ENCODE results near the gene SMPD3.

Gene SMPD3

DNA sequence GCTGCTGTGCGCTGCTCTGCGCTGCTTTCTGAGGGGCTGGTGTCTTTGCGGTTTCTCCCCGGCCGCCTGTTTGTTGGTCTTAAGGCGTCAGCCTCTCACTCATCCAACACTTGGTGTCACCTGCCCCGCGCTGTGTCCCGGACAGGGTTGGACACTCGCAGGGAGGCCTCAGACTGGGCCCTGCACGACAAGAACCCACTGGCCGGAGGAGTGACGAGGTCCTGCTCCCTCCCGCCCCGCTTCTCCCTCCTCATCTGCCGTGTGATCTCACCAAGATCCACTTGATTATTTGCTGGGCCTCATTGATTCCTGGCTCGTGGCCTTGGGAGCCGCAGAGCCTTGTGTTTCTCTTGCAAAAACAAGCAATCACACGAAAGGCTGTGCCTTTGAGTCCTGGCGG, 80.9 kb downstream of the SMPD3 start:
- DNase-seq, result no peak

- peak; percentile 40 for DNase-seq
These were observed 81.3 kb downstream of the SMPD3 start for GRCh38 chr16:68367030-68367429.

DNA sequence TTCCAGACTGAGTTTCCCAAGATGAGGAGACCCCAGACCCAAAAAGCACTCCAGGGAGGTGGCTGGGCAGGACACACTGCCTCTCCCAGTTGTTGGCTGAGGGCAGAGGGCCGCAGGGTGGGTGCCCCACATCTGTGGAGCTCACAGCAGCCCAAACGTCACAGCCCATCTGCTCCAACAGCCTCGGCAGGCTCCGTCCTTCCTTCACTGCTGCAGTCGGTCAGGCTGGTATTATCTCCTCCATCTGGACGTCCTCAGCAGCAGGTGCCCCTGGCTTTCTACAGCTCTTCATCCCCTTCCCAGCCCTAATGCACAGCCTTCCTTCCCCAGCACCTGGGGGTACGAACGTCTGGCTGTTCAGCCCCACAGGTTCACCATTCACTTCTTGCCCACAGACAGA, 82.2 kb downstream of the SMPD3 start:
- no peak for DNase-seq

DNA sequence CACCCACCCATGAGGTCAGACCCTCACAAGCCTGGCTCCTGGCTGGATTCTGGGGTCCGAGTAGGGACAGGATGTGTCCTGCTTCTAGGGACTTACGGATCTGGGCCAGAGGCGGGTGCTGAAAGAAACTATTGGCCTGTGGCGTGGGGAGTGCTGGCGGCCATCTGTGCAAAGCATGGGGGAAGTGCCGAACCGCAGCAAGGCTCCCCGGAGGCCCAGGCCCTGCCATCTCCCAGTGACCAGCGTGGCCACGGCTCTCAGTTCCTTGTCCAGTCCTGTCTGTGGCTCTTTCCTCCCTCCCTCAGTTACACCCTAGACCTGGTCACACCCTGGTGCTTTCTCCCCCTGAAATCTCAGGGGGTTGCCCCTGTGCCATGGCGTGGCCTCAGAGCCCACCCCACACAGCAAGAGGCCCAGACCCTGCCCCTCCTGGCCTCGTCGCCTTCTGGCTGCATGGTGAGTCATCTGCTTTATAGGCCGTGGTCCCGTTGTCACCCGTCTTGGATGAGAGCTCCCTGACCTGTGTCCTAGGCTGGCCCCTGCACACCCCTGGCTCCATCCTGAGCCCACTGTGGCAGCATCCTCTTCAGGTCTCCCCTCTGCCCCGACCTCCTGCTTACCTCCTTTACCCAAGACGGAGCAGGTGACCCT, 83.0 kb downstream of the SMPD3 start:
- DNase-seq, result no peak

DNA sequence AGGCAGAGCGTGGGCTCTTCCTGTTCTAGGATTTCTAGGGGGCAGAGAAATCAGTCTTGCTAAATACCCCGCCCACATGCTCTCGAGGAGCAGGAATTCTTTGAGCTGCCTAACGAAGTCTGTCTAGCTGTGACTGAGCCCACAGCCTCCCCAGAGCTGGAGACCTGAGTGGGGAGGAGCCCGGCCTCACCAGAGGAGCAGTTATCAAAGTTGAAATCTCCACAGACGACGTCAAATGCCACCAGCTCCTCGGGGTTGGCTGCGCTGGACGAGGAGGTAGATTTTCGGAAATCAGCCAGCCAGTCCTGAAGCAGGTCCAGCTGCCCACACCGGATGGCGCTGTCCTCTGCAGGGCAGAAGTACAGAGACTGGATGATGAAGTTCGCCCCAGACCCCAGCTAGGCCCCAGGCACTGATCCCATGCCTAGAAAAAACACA, 83.7 kb downstream of the SMPD3 start:
- no peak for DNase-seq

GRCh38 chr16:68363658-68364521, 84.4 kb downstream of the SMPD3 start:
- no peak for DNase-seq

GRCh38 chr16:68362947-68363657, 85.2 kb downstream of the SMPD3 start:
- no peak for DNase-seq

DNA sequence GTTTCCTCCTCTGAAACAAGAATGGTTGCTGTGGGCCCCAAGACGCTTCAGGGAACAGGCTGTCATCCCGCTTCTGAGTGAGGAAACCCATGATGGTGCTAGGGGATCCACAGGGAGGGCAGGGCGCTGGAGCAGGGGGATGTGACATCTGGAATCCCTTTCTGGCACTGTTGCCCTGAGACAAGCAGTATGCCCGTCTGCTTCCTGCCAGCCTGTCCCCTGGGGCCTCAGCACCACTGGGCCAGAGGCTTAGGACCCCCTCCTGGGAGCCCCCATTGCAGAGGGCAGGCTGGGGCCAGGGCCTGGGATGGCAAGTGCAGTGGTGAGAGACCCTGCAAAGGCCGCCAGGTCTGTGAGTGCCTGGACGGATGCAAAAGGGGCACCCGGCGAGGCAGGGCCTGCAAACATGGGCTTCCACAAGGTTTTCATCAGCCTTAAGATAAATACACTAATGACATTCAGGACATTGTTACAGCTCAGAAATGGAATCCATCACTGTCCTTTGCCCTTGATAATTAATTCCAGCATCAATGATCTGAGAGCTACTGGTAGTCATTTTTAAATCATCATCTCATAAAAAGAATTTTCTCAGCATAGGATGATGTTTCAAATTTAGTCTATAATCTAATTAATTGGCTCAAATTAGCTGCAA, 85.9 kb downstream of the SMPD3 start:
- no peak for DNase-seq

DNA sequence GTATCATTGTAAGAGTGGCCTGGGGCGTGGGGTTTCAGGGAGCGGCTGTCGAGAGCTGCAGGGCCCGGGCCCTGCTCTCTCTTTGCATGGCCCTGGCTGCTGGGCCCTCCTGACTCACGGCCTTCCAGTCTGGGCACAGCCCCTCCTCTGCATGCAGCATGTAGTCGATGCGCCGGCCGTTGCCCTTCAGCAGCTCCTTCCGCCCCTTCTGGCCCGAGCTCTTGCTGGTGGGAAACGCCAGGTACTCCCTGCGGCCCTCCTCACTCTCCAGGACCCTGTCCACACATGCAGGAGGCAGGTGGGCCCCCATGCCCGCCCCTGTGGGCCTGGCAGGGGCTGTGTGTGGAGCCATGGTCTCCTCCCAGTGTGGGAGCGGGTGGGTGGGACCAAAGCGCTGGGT, 86.8 kb downstream of the SMPD3 start:
- DNase-seq, result no peak

GRCh38 chr16:68360956-68361355, 87.4 kb downstream of the SMPD3 start:
- no peak for DNase-seq

GRCh38 chr16:68360547-68360946, 87.8 kb downstream of the SMPD3 start:
- no peak for DNase-seq

- no peak for DNase-seq
These were observed 88.7 kb downstream of the SMPD3 start for GRCh38 chr16:68359398-68360191.

GRCh38 chr16:68358951-68359350, 89.4 kb downstream of the SMPD3 start:
- no peak for DNase-seq

DNA sequence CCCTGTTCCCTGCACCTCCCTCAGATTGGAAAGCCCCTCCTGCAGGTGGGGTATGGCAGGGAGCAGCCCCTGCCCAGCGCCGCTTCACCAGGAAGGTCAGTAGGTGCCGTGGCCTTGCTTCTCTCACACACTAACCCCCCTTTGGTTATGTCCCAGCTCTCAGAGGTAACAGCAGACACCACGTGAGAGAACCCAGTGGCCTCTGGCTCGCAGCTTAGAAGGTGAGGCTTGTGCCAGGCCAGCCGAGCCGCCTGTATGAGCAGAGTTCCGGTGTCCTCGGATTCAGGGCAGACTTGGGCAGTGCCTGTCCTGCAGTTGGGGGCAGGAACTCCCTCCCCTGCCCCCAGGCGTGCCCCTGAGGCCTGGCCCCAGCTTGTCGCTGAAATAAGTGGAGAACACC, 90.4 kb downstream of the SMPD3 start:
- no peak for DNase-seq

DNA sequence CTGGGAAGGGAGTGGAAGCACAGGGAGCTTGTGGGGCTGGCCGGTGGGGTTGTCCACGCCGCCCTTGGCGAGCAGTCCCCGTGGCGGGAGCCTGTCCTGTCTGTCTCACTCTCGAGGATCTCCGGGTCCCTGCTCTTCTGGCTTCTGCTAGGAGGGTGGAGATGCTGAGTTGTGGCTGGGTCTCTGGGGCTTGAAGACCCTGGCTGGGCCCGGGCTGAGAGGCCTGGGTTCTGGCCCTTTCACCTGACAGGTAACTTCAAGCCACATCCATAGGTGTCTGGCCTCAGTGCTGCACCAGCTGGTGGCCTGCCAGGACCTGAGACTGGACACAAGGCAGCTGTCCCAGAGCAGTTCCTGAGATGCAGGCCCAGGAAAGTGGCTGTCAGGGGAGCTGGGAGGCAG, 90.8 kb downstream of the SMPD3 start:
- DNase-seq, result no peak

- no peak for DNase-seq
These were observed 91.4 kb downstream of the SMPD3 start for GRCh38 chr16:68356919-68357286.

DNA sequence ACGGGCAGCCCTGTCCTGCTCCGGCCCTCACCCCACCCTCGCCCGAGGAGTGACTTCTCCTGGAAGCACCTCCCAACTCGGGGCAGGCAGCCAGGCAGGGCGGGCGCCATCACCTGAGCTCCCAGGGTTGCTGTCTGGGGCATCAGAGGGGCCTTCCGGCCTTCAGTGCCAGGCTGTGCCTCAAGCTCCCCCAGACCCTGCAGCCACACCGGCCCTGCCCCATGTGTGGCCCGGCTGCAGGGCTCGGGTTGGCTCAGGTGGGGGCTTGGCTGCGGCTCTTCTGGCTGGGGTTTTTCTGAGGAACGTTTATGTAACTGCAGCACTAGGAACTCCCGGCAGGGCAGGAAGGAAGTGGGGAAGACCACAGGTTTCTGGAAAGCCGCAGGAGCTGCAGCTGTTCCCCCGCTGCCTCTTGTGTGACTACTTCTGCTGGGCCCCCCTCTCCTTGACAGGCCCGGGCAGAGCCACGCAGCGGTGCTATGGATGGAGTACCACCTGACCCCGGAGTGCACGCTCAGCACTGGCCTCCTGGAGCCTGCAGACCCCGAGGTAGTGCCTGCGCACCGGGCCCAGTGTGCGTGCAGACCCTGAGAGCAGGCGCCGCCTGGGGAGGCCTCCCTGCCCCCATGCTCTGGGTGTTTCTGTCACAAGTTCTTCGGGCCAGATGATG, 91.9 kb downstream of the SMPD3 start:
- peak; percentile 72 for DNase-seq

DNA sequence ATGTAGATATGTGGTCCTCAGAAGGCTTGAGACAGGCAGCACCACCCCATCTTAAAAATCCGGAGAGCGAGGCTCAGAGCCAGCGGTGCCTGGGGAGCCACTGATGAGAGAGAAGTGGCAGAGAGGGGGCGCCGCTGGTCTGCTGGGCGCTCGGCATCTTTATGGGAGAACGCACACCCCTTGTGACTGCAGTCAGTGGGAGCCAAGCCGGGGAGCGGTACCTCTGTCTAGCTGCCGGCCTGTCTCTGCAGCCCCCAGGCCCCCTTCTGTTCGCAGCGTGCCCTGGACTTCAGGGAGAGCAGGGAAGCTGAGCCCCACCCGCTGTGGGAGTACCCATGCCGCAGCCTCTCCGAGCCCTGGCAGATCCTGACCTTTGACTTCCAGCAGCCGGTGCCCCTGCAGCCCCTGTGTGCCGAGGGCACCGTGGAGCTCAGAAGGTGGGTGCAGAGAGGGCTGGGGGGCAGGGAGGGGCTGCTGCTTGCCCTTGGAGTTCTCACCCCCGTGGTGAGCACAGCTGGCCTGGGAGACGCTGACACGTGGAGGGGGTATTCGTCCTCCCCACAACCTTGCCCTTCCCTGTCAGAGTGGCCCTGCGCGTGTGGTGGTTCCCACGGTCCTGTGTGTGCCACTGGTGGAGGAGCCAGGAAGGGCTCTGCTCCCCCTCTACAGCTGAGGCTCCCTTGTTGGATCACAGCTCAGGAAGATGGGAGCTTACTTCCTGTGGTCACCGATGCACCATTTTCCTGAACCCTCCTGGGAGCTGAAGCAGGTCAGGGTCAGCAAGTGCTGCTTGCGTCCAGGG, 92.7 kb downstream of the SMPD3 start:
- no peak for DNase-seq

DNA sequence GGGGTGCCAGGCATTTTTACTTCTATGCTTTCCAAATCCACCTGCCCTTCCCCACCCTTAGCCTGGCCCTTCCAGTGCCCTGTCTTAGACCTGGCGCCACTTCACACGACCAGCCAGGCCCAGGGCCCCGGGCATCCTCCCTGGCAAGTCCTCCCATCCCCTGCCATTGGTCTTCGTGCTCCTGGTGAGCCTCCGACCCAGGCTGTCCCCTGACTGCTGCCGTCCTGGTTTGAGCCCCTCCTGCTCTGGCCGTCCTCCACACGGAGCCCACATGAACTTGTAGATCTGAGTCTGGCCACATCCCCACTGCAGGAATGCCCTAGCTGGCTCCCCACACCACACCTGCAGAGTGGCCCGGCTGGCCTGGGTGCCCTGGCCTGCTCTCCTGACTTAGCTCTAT, 93.5 kb downstream of the SMPD3 start:
- no peak for DNase-seq

DNA sequence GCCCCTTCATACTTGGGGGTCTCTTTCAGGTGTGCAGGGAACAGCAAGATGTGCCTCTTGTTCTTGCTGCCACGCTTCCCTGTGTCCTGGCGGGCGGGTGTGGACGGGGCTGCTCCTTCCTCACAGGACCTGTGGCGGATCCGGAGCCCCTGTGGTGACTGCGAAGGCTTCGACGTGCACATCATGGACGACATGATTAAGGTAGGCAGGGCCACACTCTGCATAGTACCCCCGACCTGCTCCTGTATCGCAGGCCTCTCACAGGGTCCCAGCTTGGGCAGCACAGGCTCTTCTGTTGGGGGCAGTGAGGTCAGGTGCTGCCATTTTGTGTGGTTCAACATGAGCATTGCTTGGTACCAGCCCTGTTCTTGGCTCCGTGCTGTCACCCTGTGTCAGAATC, 94.9 kb downstream of the SMPD3 start:
- DNase-seq, result no peak

DNA sequence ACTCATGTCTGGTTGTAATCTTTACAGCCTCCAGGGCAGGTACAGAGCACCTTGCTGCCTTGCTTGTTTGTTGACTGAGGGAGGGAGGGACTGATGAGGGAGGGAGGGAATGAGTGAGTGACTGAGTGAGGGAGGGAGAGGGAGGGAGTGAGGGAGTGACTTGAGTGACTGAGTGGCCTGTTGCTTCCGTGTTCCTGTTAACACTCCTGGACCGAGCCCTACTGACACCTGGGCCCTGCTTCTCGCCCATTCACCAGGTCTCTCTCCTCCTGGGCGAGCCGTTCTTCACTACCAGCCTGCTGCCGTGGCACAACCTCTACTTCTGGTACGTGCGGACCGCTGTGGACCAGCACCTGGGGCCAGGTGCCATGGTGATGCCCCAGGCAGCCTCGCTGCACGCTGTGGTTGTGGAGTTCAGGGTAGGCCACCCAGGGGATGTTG, 96.3 kb downstream of the SMPD3 start:
- DNase-seq, result no peak

Data from CD4-positive, alpha-beta T cell treated with Interleukin-21 for 1 hour (primary cell).